Measurements from ENCODE around the gene SLC25A30. TPM values are rescaled to one million over a fixed set of nuclear protein-coding genes. Genes with fewer than 3 reads are reported as not detected.

SLC25A30 gene
- total RNA-seq, 1 experiment from 2014 or later: 6.3 TPM

GRCh38 chr13:45403081-45403480 lies 15.1 kb downstream of the SLC25A30 start:
- Histone ChIP-seq H4K91ac (ENCODE audit: insufficient read length, low read depth, low read length) (no peak overlapping the region), H2BK15ac (ENCODE audit: low read depth, low read length) (no peak overlapping the region), H3K27ac (ENCODE audit: insufficient read length, low read depth, low read length) (no peak overlapping the region), H3K79me1 (ENCODE audit: insufficient read depth, low read depth, low read length, poor library complexity, severe bottlenecking) (no peaks in the 10 kb centered on the region), H4K5ac (ENCODE audit: insufficient read length, low read depth, low read length) (no peak overlapping the region), H4K20me1 (ENCODE audit: control insufficient read depth, insufficient read depth, insufficient read length) (no peaks in the 10 kb centered on the region), H2BK120ac (ENCODE audit: low read depth, low read length, poor library complexity, severe bottlenecking) (no peak overlapping the region), H2BK5ac (ENCODE audit: insufficient read length, low read length) (no peak overlapping the region), H3K79me2 (ENCODE audit: insufficient read depth, low read length) (no peaks in the 10 kb centered on the region), H2BK20ac (ENCODE audit: low read depth, low read length, poor library complexity, severe bottlenecking) (no peak overlapping the region), H2AK5ac (ENCODE audit: insufficient read length, low read length) (no peak overlapping the region), H4K8ac (replicated peaks; ENCODE audit: insufficient read length, low read depth, low read length) (no peak overlapping the region), H3K9me3 (ENCODE audit: control insufficient read depth, low read depth, low read length) (no peaks in the 10 kb centered on the region), H3K4ac (ENCODE audit: low read depth, low read length) (no peak overlapping the region), H3T11ph (ENCODE audit: low read length) (no peak overlapping the region), H2AFZ (ENCODE audit: low read length) (no peak overlapping the region), H3K23ac (ENCODE audit: insufficient read length, low read depth, low read length) (no peak overlapping the region), H2BK12ac (ENCODE audit: insufficient read length, low read depth, low read length) (no peak overlapping the region), H3K9ac (ENCODE audit: extremely low read depth, insufficient read length, low read length) (no peak overlapping the region), H3K23me2 (ENCODE audit: insufficient read length, low read depth, low read length, poor library complexity, severe bottlenecking) (no peaks in the 10 kb centered on the region), H3K18ac (ENCODE audit: insufficient read length, low read depth, low read length) (no peak overlapping the region), H3K4me1 (ENCODE audit: insufficient read depth, low read length) (no peaks in the 10 kb centered on the region), H3K4me2 (ENCODE audit: insufficient read depth, insufficient read length, low read length) (no peak overlapping the region), H3K14ac (ENCODE audit: insufficient read depth, low read length) (no peak overlapping the region), H3K27me3 (ENCODE audit: insufficient read depth, low read length) (no peaks in the 10 kb centered on the region), H3K56ac (ENCODE audit: insufficient read length, low read depth, low read length) (no peak overlapping the region)
- no peaks in the 10 kb centered on the region for H3K4me1 Mint-ChIP-seq
- H3K4me3 Mint-ChIP-seq: no peak overlapping the region
- H3K27me3 Mint-ChIP-seq (ENCODE audit: low read depth): no peaks in the 10 kb centered on the region
- WGBS (ENCODE audit: extremely low coverage, insufficient read length, low lambda C conversion rate): no CpG with 5 or more reads among the region's 3 CpGs
- no peak overlapping the region for H3K27ac Mint-ChIP-seq
- H3K9me3 Mint-ChIP-seq: no peaks in the 10 kb centered on the region; a peak in 1 of 5 replicates
- DNase-seq: no peak
- TF ChIP-seq CTCF (conservative IDR thresholded peaks at IDR 0.05): no peak
- H3K36me3 Mint-ChIP-seq (ENCODE audit: insufficient read depth in 1 of 3, low read depth in 3 of 3): peaks cover 19 to 48% (median 30%) of the 10 kb centered on the region in 3 experiments
